DND-41 (cell line): ENCODE data around the gene ALOX5.

Source experiments
- EZH2 ChIP-seq: IDR thresholded peaks from 3 replicates; pipeline ENCODE4 v1.6.1; 2012; ENCODE audit warnings: borderline replicate concordance, low read depth, mild to moderate bottlenecking, moderate library complexity, low read length, inconsistent platforms; ENCODE audit not compliant: severe bottlenecking
- TF ChIP-seq, protein P1 (sequence below): IDR thresholded peaks from 2 replicates; pipeline ENCODE4 v1.5.1; 2012; ENCODE audit warnings: borderline replicate concordance, low read length, moderate library complexity, mild to moderate bottlenecking; ENCODE audit not compliant: poor library complexity, severe bottlenecking; ENCODE audit errors: extremely low read depth

DNA sequence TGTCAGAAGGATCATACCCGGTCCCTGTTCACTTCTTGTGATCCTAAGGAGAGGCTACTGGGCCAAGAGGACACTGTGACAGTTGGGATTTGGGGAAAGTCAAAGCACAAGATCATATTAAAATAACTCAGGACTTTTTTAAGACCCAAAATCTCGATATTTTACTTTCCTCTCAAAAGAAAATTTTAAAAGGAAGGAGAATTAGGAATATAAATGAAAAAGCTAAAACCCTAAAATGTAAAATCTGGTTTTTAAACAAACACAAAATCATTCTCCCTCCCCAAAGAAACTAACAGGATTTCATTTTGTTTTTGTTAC, 36.4 kb downstream of the ALOX5 start:
- TF ChIP-seq, protein P1, sequence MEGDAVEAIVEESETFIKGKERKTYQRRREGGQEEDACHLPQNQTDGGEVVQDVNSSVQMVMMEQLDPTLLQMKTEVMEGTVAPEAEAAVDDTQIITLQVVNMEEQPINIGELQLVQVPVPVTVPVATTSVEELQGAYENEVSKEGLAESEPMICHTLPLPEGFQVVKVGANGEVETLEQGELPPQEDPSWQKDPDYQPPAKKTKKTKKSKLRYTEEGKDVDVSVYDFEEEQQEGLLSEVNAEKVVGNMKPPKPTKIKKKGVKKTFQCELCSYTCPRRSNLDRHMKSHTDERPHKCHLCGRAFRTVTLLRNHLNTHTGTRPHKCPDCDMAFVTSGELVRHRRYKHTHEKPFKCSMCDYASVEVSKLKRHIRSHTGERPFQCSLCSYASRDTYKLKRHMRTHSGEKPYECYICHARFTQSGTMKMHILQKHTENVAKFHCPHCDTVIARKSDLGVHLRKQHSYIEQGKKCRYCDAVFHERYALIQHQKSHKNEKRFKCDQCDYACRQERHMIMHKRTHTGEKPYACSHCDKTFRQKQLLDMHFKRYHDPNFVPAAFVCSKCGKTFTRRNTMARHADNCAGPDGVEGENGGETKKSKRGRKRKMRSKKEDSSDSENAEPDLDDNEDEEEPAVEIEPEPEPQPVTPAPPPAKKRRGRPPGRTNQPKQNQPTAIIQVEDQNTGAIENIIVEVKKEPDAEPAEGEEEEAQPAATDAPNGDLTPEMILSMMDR = no peak
- no peak for TF ChIP-seq EZH2
